ENCODE measurements around the gene ABHD17A.

The ABHD17A gene

GRCh38 chr19:1865172-1866010 is 19.9 kb downstream of the ABHD17A start:
- DNase-seq (ENCODE audit: low read depth in 1 of 2, low spot score in 1 of 2): no peak

- DNase-seq (ENCODE audit: low read depth in 1 of 2, low spot score in 1 of 2): no peak
Observed at GRCh38 chr19:1864480-1865171, 20.7 kb downstream of the ABHD17A start.

DNA sequence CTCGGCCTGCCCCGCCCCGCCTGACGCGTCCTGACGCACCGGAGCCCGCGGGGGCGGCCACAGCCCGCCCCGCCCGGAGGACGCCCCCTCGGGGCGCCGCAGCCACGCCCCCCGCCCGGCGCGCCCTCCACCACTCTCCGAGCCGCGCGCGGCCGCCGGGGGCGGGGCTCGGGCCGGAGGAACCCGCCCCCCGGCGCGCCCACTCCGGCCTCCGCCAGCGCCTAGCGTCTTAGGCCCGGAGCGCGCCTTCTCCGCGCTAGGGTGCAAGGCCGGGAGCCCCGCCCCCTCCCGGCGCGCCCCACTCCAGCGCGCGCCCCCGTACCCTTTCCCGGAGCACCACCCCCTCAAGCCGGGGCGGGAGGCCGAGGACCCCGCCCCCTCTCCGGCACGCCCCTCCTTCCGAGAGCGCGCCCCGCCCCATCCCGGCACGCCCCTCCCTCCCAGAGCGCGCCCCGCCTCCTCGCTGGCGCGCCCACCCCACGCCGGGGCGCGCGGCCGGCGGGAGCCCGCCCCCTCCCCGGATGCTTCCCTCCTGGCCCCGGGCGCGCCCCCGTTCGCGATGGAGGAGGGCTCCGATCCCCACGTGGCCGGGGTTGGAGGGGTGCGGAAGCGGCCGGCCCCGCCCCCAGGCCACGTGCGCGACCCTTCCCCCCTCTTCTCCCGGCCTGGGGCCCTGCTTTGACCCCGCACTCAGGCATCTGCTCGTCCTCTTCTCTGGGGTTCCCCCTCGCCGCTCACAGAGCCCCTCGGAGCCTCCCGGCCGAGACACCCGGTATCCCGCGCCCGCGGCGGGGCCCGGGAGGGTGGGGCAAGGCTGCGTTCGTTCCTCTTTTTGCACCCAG is 21.4 kb downstream of the ABHD17A start:
- peak; percentile 89 for DNase-seq (ENCODE audit: low read depth in 1 of 2, low spot score in 1 of 2)

GRCh38 chr19:1863328-1863637 is 22.0 kb downstream of the ABHD17A start, which contains the start of gene KLF16:
Gene KLF16 (minus strand): TSS chr19:1863579. CDS start chr19:1863497, 82 bp downstream.
- DNase-seq (ENCODE audit: low read depth in 1 of 2, low spot score in 1 of 2): no peak

- no peak for DNase-seq (ENCODE audit: low read depth in 1 of 2, low spot score in 1 of 2)
Observed at GRCh38 chr19:1862424-1863327, 22.6 kb downstream of the ABHD17A start.

DNA sequence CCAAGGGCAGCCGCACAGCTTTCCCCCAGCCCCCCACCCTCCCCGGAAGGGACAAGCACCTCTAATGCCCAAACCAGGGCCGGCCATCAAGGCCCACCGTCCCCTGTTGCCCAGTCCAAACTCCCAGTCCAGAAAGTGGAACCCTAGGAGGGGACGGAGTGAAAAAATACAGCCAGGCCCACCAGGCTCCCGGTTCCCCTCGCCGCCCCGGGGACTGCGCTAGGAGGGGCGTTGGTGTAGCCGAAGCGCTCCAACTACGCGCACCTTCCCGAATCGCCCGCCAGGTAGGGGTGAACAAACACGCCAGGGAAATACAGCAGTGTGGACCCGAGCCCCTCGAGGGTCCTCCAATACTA is 23.2 kb downstream of the ABHD17A start:
- no peak for DNase-seq (ENCODE audit: low read depth in 1 of 2, low spot score in 1 of 2)

GRCh38 chr19:1861599-1862031 is 23.7 kb downstream of the ABHD17A start:
- DNase-seq (ENCODE audit: low read depth in 1 of 2, low spot score in 1 of 2): no peak

- DNase-seq (ENCODE audit: low read depth in 1 of 2, low spot score in 1 of 2): no peak
Observed at GRCh38 chr19:1860821-1861598, 24.3 kb downstream of the ABHD17A start.

GRCh38 chr19:1860042-1860775 is 25.1 kb downstream of the ABHD17A start:
- DNase-seq (ENCODE audit: low read depth in 1 of 2, low spot score in 1 of 2): no peak

DNA sequence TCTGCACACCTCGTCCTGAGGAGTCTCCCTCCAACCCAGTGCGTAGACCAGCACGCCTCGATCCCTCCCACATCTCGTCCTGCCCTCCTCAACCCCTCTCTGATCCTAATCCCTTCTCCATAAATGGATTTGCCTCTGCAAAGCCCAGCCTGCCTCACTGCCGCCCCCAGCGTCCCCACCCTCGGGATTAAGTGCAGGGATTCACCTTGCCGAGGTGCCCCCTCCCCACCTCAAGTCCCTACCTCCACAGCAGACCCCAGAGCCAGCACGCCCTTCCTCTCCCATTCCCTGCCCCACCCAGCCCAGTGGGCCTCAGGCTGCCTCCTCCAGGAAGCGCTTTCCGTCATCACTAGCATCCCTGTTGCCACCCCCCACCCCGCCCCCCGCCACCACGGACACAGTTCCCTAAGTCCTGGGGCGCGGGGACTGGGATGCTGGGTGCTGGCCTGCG is 25.9 kb downstream of the ABHD17A start:
- no peak for DNase-seq (ENCODE audit: low read depth in 1 of 2, low spot score in 1 of 2)

GRCh38 chr19:1858412-1859081 is 26.7 kb downstream of the ABHD17A start:
- DNase-seq (ENCODE audit: low read depth in 1 of 2, low spot score in 1 of 2): no peak

DNA sequence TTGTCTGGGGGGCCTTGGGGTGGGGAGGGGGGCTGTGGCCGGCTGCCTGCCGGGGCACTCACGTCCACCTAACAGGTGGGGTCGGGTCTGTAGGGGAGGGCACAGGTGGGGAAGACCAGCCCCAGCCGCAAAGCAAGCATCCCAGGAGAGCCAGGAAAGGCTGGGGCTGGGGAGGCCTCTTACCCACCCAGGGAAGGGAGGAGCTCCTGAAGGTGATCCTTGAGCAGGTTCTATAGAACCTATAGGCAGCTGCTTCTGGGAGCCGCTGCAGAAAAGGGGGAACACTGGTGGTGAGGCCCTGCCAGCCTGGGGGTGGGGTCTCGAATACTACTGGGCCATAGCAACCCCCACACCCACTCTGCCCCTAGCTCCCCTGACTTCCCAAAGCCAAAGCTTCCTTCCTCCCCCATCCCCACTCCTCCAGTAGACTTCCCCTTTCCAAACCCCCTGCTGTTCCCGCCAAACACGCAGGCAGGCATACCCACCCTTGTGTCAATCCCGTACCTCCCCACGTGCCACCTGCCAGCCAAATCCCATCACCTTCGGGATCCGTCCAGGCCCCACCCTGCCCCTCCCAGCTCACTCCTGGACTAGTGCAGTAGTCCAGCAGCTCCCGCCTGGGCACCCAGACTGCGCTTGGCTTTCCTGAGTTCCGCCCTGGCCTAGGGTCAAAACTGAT is 27.5 kb downstream of the ABHD17A start:
- no peak for DNase-seq (ENCODE audit: low read depth in 1 of 2, low spot score in 1 of 2)

DNA sequence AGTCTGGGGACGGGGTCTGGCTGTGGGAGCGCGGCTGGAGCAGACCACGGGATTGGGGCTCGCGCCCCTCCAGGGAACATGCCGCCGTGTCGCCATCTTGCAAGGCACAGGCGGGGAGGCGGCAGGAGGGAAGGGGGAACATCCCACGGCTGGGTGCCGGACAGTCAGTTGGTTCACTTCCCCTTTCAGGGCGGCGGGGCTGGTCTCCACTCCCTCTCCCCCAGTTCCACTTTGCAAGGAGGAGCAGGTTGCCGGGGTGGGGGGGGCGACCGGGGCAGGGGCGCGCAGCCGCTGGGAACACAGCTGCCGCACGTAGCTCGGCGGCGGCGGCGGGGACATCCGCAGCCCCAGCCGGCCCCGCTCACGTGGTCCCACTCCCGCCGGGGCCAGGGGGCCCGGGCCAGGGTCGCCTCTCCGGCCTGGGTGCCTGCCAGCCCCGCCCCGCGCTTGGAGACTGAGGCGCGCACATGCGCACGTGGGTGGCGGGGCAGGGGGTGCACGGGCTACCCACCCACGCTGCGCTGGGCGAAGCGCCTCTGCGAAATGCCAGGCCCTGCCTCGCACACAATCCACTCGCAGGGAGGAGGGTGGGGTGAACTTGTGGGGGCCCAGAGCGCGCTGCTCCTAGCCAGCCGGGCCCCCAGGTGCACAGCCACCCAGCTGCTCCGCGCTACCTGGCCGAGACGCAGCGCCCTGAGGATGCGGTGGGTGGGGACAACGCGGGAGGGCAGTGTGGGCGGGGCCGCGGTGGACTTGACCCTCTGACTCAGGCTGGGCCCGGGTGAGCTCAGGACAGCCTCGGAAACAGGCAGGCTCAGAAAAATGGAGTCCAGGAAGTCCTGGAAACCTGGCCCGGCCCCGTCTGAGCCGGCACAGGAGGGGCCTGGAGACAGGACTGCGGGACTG is 28.3 kb downstream of the ABHD17A start:
- DNase-seq (ENCODE audit: low read depth in 1 of 2, low spot score in 1 of 2): no peak

DNA sequence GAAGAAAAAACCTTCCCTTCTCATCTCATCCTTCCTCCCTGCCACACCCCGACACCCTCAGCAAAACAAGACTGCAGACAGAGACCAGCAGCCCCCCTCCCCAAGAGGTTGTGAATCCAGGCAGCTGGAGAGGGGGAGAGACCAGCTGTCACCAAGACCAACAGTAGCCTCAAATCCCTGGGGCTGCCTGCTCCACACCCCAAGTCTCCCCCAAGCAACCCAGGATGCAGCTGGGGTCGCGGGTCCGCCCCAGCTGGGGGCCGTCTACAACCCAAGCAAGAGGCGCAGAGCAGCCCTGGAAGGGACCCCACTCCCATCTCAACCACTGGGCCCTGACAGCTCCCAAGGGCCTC is 29.0 kb downstream of the ABHD17A start:
- DNase-seq (ENCODE audit: low read depth in 1 of 2, low spot score in 1 of 2): no peak

- DNase-seq (ENCODE audit: low read depth in 1 of 2, low spot score in 1 of 2): no peak
Observed at GRCh38 chr19:1855828-1856255, 29.5 kb downstream of the ABHD17A start.

- DNase-seq (ENCODE audit: low read depth in 1 of 2, low spot score in 1 of 2): no peak
Observed at GRCh38 chr19:1855040-1855827, 30.1 kb downstream of the ABHD17A start.

Data from activated CD4-positive, alpha-beta T cell treated with anti-CD3 and anti-CD28 coated beads, Interleukin-2, amount 50 U/mL, for 24 hours (primary cell).